Measurements from ENCODE around the gene ARHGEF18. TPM values are rescaled to one million over a fixed set of nuclear protein-coding genes. Genes with fewer than 3 reads are reported as not detected.

Gene ARHGEF18
- total and polyA plus RNA-seq, 2 donors (not counting 1 experiment from before 2014, with no cell fraction given): 74.0 to 94.9 TPM

DNA sequence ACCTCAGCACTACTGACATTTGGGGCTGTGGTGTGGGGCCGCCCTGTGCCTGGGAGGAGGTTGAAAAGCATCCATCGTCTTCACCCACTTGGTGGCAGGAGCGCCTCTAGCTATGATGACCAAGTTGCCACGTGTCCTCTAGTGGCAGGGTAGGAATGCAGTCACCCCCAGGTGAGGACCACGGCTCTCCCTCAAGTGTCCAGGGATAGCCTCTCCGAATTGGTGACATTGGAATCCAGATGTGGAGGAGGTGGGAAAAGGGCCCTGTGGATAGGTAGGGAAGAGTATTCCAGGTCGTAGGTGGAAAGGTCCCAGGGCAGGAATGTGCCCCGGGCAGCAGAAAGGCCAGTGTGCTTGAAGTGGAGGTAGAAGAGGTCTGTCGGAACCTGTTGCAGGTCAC lies 37.6 kb downstream of the ARHGEF18 start:
- ATAC-seq (ENCODE audit: low read depth): no peak
- intact Hi-C loops (cut with micrococcal nuclease): no loop called here
- Histone ChIP-seq H3K9me3 (ENCODE audit: control extremely low read depth in 1 of 3, control insufficient read depth in 2 of 3, insufficient read depth in 1 of 3, low read length in 2 of 3) (no peaks in the 10 kb centered on the region), H4K20me1 (ENCODE audit: control insufficient read depth, insufficient read depth, low read length, poor library complexity, severe bottlenecking) (peaks cover 76% of the 10 kb centered on the region), H2AFZ (ENCODE audit: insufficient read depth, low read depth, low read length, poor library complexity, severe bottlenecking) (no peak overlapping the region), H3K9ac (ENCODE audit: low read length) (no peak overlapping the region), H3K27me3 (replicated peaks in 1 of 4; ENCODE audit: control extremely low read depth in 1 of 4, control insufficient read depth in 3 of 4, insufficient read depth in 4 of 4, low read length in 3 of 4) (no peaks in the 10 kb centered on the region), H3K79me2 (ENCODE audit: control insufficient read depth, insufficient read depth, low read length) (peaks cover 76% of the 10 kb centered on the region), H3K27ac (ENCODE audit: low read length in 2 of 2) (peak overlapping the region in 1 of 2 donors; percentile 63), H3K4me2 (replicated peaks; ENCODE audit: low read depth, low read length, poor library complexity, severe bottlenecking) (no peak overlapping the region), H3K4me1 (ENCODE audit: control insufficient read depth in 2 of 2, insufficient read depth in 2 of 2, low read length in 2 of 2) (peaks cover 0 to 7% of the 10 kb centered on the region in 2 donors), H3K36me3 (replicated peaks in 1 of 2; ENCODE audit: control extremely low read depth in 1 of 2, control insufficient read depth in 1 of 2, extremely low read depth in 1 of 2, insufficient read depth in 2 of 2, low read length in 1 of 2) (peaks cover 26 to 79% of the 10 kb centered on the region in 2 experiments), H3K4me3 (ENCODE audit: control extremely low read depth in 1 of 5, extremely low read depth in 1 of 5, insufficient read depth in 1 of 5, low read depth in 2 of 5, low read length in 4 of 5) (no peak overlapping the region)
- no peak for DNase-seq
- Mint-ChIP-seq H3K4me3 (no peak overlapping the region), H3K27me3 (no peaks in the 10 kb centered on the region), H3K27ac (peak overlapping the region; percentile 87), H3K4me1 (peaks cover 10% of the 10 kb centered on the region), H3K9me3 (ENCODE audit: insufficient read depth) (no peaks in the 10 kb centered on the region)
- ChIA-PET POLR2A (no interaction called here), CTCF (interaction anchor here (1.4 to 2.3 kb wide), 2 partner anchors 21 to 32 kb away, joined by 3 to 9 read pairs; no protein-coding TSS in a partner anchor)
- 83% methylated on average over 9 of the region's 9 CpGs for WGBS (ENCODE audit: insufficient coverage)
- TF ChIP-seq EZH2 (IDR thresholded peaks at IDR 0.05; ENCODE audit: borderline replicate concordance, insufficient read depth, low read depth, low read length, poor library complexity, severe bottlenecking): no peak
- TF ChIP-seq, protein P1, sequence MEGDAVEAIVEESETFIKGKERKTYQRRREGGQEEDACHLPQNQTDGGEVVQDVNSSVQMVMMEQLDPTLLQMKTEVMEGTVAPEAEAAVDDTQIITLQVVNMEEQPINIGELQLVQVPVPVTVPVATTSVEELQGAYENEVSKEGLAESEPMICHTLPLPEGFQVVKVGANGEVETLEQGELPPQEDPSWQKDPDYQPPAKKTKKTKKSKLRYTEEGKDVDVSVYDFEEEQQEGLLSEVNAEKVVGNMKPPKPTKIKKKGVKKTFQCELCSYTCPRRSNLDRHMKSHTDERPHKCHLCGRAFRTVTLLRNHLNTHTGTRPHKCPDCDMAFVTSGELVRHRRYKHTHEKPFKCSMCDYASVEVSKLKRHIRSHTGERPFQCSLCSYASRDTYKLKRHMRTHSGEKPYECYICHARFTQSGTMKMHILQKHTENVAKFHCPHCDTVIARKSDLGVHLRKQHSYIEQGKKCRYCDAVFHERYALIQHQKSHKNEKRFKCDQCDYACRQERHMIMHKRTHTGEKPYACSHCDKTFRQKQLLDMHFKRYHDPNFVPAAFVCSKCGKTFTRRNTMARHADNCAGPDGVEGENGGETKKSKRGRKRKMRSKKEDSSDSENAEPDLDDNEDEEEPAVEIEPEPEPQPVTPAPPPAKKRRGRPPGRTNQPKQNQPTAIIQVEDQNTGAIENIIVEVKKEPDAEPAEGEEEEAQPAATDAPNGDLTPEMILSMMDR (IDR thresholded peaks at IDR 0.05): no peak

DNA sequence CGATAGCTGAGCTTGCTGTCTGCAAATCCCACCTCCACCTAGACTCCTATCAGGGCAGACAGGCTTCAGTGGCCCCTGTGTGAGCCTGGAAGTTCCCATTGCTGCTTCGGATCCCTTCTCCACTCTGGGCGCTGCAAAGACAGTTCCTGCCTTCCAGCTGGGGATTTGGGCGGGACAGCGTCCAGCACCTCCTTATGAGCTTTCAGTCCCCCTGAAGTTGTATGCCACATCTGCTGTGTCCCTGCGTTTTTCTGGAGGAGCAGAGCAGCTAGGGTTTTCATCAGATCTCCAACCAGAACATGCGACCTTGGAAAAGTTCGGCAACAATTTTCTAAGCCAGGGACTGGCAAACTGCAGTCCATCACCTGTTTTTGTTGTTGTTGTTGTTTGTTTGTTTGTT lies 38.0 kb downstream of the ARHGEF18 start:
- H3K4me3 ChIP-seq (ENCODE audit: control extremely low read depth in 1 of 5, extremely low read depth in 1 of 5, insufficient read depth in 1 of 5, low read depth in 2 of 5, low read length in 4 of 5): no peak overlapping the region
- CTCF ChIA-PET: interaction anchor here (0.8 to 2.3 kb wide), 3 partner anchors 21 to 45 kb away, joined by 3 to 9 read pairs (median 3); no protein-coding TSS in a partner anchor

More for the DNA sequence above, 38.0 kb downstream of the ARHGEF18 start:
- TF ChIP-seq, protein P1 (IDR thresholded peaks at IDR 0.05): no peak
- TF ChIP-seq EZH2 (IDR thresholded peaks at IDR 0.05; ENCODE audit: borderline replicate concordance, insufficient read depth, low read depth, low read length, poor library complexity, severe bottlenecking): no peak
- Histone ChIP-seq H3K79me2 (ENCODE audit: control insufficient read depth, insufficient read depth, low read length) (peaks cover 78% of the 10 kb centered on the region), H3K4me1 (ENCODE audit: control insufficient read depth in 2 of 2, insufficient read depth in 2 of 2, low read length in 2 of 2) (peaks cover 0 to 7% of the 10 kb centered on the region in 2 donors), H2AFZ (ENCODE audit: insufficient read depth, low read depth, low read length, poor library complexity, severe bottlenecking) (no peak overlapping the region), H4K20me1 (ENCODE audit: control insufficient read depth, insufficient read depth, low read length, poor library complexity, severe bottlenecking) (peaks cover 81% of the 10 kb centered on the region), H3K27ac (ENCODE audit: low read length in 2 of 2) (peak overlapping the region; percentile 16 to 63), H3K27me3 (replicated peaks in 1 of 4; ENCODE audit: control extremely low read depth in 1 of 4, control insufficient read depth in 3 of 4, insufficient read depth in 4 of 4, low read length in 3 of 4) (no peaks in the 10 kb centered on the region), H3K4me2 (replicated peaks; ENCODE audit: low read depth, low read length, poor library complexity, severe bottlenecking) (no peak overlapping the region), H3K9ac (ENCODE audit: low read length) (no peak overlapping the region), H3K9me3 (ENCODE audit: control extremely low read depth in 1 of 3, control insufficient read depth in 2 of 3, insufficient read depth in 1 of 3, low read length in 2 of 3) (no peaks in the 10 kb centered on the region), H3K36me3 (replicated peaks in 1 of 2; ENCODE audit: control extremely low read depth in 1 of 2, control insufficient read depth in 1 of 2, extremely low read depth in 1 of 2, insufficient read depth in 2 of 2, low read length in 1 of 2) (peaks cover 25 to 81% of the 10 kb centered on the region in 2 experiments)
- H3K27ac Mint-ChIP-seq: peak overlapping the region; percentile 87
- intact Hi-C loops (cut with micrococcal nuclease): no loop called here
- ATAC-seq (ENCODE audit: low read depth) (no peak), DNase-seq (no peak)
- POLR2A ChIA-PET: interaction anchor here (0.6 kb wide), 1 partner anchor 11 kb away, joined by 3 read pairs; no protein-coding TSS in a partner anchor
- no peak overlapping the region for H3K4me3 Mint-ChIP-seq
- H3K9me3 Mint-ChIP-seq (ENCODE audit: insufficient read depth): no peaks in the 10 kb centered on the region
- WGBS (ENCODE audit: insufficient coverage): 91% methylated on average over 8 of the region's 8 CpGs
- H3K27me3 Mint-ChIP-seq: no peaks in the 10 kb centered on the region
- peaks cover 10% of the 10 kb centered on the region for H3K4me1 Mint-ChIP-seq

All from B cell (primary cell).